Keratinocyte (primary cell): ENCODE results near the gene MUC4.

Experiments used
- CTCF ChIP-seq, 3 experiments: IDR thresholded peaks in 1 of 3; conservative IDR thresholded peaks in 1 of 3; optimal IDR thresholded peaks in 1 of 3; 2 replicates in 2 of 3; 3 replicates in 1 of 3; pipeline versions ENCODE3 to v1.5.1; 2011; ENCODE audit warnings: low read length in 3 of 3, mild to moderate bottlenecking in 3 of 3, moderate library complexity in 2 of 3, control low read depth in 1 of 3, inconsistent platforms in 1 of 3; ENCODE audit not compliant: insufficient read depth in 2 of 3; ENCODE audit errors: extremely low read depth in 1 of 3
- EZH2 ChIP-seq: IDR thresholded peaks from one replicate; pipeline ENCODE4 v1.6.1; 2012; ENCODE audit warnings: inconsistent platforms, mild to moderate bottlenecking, low read length, moderate library complexity

- TF ChIP-seq CTCF (optimal IDR thresholded peaks at IDR 0.05 in 1 of 3, IDR thresholded peaks at IDR 0.05 in 1 of 3, conservative IDR thresholded peaks at IDR 0.05 in 1 of 3; ENCODE audit: extremely low read depth in 1 of 3, insufficient read depth in 2 of 3, low read length in 3 of 3) (no peak), EZH2 (no peak)
Measured at GRCh38 chr3:195750797-195751520, 60.8 kb downstream of the MUC4 start.
